DMS153 (cell line): Measurements from ENCODE around the gene XPO5.
"Not testable (repeated sequence)": the region's sequence is repeated elsewhere in the genome, so short reads cannot be mapped to it uniquely, and the experiment has no call there.

Experiments used
- DNase-seq: peaks from one replicate; lab custom pipeline; 2025; lab: John Stamatoyannopoulos, UW

Gene XPO5

DNA sequence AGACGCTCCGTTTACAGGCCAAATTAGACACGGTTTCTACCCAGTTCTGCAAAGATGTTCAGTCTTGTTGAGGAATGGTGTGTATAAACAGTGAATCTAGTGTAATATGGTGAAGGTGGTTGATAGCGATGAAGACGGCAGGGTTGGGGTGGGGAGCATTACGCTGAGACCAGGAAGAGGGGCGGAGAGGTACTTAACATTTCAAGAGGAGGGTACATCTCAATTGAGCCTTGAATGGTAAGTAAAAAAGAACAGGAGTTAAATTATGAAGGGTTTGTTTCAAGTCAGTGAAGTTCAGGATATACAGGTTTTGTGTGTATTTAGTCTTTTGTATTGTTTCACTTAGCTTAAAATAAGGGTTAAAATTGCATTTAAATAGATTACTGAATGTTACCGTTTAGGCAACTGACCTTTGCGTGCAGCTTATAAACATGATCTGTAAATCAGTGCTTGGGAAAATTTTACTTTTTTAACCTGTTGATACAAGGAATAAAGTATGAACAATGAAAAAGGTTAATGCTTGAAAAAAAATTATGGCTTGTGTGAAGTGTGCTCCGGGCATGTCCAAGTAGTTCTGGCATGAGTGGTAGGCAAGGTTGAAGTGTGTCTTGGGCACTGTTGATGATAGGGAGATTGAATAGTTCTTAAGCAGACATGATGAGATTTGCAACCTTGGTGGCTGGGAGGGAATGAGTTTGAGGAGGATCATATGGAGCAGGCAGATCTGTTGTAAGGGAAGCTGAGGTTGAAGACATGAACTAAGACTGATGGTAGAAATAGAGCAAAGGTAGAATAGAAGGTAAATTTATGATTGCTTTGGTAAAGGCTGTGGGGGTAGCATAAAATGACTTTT, 58.1 kb downstream of the XPO5 start:
- DNase-seq = no peak

DNA sequence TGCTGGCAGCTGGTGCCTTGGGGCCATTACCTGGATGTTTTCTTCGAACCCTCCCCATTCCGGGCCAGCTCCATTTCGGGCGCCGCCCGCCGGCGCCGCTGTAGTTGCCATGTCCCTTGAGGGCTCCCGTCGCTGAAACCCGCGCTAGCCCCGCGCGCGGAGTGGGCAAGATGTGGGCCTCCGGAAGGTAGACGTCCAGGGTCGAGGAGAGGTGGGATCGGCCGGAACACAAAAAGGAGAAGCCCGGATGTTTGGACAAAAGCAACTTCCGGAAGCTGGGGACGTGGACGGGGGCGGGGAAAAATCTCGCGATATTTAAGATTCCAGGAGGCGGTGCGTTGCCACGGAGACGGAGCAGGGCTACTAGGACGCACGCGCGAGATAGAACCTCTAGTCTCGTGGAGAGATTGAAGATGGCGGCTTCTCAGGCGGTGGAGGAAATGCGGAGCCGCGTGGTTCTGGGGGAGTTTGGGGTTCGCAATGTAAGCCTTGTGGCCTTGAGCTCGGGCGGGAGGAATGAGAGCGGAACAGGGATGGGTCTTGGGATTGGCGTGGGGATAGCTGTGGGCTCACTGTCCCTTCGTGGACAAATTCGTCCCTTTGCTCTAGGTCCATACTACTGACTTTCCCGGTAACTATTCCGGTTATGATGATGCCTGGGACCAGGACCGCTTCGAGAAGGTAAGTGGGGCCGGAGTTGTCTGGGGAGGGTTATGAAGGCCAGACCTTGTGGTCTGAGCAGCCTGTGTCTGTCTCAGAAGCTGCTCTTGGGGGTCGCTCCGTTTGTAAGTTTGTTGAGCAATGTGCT, 58.9 kb downstream of the XPO5 start, which contains the start of the genes POLR1C and YIPF3:
Gene POLR1C, plus strand, starts transcription at position 393 of the 808 bp plus-strand sequence. Its CDS starts 21 bp downstream, at position 414.
Gene YIPF3, minus strand, starts transcription at position 230 of the 808 bp plus-strand sequence. Its CDS starts 119 bp downstream, at position 111.
- peak; percentile 96 for DNase-seq

GRCh38 chr6:43516367-43516696, 59.5 kb downstream of the XPO5 start:
- no peak for DNase-seq

- no peak for DNase-seq
Measured at GRCh38 chr6:43515808-43516207, 60.0 kb downstream of the XPO5 start.

- DNase-seq = no peak
Measured at GRCh38 chr6:43511824-43512415, 63.9 kb downstream of the XPO5 start.

DNA sequence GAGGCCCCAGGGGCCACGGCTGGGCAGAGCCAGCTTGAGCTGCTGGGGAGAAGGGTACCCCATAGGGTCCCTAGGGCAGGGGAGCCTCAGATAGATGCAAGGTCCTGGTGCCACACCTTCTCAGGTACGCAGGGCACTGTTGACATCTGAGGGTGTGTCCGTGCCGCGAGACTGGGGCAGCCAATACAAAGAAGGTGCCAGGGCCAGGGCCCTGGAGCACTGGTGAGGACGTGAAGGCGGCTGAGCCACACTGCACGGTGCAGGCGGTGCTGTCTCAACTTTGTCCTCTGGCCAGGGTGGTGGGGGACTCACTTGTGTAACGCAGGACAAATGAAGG, 65.0 kb downstream of the XPO5 start:
- peak; percentile 59 for DNase-seq

- peak; percentile 78 for DNase-seq
Measured at GRCh38 chr6:43509984-43510826, 65.6 kb downstream of the XPO5 start, which contains the start of gene LRRC73. Gene LRRC73 (minus strand): TSS chr6:43510346. CDS start chr6:43509785, 561 bp downstream.

GRCh38 chr6:43509142-43509983, 66.5 kb downstream of the XPO5 start:
- no peak for DNase-seq

GRCh38 chr6:43508481-43509141, 67.2 kb downstream of the XPO5 start:
- DNase-seq = no peak

DNA sequence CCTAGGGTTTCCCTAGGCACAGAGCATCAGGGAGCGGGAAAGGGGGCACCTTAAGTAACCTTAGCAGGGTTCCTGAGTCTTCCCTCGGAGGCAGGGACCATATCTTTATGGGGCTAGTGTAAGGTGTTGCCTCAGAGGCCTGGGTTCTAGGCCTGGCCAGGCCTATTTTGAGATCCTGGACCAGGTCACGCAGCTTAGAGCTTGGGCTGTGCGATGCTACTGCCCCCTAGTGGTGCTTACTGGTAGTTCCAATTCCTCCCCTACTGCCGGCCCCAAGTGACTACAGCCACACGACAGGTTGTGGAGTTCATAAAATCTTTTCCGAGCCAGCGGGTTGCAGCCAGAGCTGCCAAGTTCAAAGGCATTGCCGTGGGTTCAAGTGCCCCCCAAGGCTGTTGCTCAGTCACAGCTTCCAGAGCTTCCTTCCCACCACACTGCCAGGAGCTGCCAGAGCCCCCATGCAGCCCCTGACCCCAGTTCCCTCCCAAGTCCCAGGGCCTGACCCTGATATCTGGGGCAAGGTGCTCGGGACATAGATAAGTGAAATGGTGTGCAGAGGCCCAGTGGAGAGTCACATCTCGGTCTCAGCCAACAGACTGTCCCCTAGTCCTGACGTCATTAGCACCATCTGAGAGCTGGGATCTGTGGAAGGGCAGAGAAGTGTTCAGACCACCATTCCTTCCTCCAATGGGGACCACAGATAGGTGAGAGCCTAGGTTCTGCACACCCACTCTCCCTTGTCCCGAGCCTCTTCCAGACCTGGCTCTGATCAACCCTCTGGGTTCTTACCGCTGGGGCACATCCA, 69.0 kb downstream of the XPO5 start:
- peak; percentile 57 for DNase-seq

DNA sequence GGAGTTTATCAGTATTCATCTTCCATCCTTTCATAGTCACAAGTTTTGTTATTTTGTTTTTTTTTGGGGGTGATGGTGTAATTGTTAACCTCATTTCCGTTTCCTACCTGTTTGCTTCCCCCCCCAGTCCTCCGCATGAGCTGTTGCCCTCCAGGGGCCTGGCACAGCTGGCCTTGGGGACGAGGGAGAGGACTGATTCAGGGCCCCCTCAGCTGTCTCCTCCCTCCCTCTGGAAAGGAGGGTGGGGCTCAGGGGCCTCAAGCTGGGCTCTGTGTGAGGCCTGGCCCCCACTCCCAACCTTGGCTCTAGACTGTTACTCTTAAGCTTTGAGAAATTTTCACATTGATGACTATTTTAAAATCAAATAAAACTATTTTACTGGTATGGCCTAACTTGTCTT, 69.7 kb downstream of the XPO5 start:
- DNase-seq = no peak

DNA sequence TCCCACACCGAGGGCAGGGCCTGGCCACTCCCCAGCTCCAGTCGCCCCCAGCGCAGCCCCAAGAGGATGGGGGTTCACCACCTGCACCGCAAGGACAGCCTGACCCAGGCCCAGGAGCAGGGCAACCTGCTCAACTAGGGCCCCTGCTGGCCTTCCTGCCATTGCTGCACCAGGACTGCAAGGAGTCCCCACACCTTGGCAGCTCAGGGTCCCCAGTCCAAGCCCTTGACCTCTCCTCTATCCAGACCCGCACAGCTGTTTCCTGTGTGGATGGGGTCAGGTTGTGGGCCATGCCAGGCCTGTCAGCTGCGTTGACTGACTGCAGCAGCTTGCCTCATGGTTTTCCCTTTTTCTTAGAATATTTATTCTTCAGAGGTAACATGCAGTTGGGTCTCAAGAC, 70.1 kb downstream of the XPO5 start:
- DNase-seq = no peak

- no peak for DNase-seq
Measured at GRCh38 chr6:43504756-43505593, 70.9 kb downstream of the XPO5 start.

DNA sequence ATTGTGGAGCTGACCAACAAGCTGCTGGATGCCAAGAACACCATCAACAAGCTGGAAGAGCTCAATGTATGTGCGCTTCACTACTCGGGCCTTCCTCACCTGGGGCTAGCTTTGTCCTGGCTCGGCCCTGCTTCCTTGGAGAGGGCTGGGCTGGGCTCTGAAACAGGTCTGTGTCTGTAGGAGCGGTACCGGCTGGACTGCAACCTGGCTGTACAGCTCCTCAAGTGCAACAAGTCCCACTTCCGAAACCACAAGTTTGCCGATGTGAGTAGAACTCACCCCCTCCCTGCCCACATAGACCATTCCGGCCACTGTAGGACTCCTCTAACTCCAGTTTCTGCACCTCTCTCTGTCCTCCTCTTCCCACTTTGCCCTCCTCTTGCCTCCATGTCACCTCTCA, 72.4 kb downstream of the XPO5 start:
- DNase-seq = no peak

GRCh38 chr6:43502666-43503065, 73.2 kb downstream of the XPO5 start:
- DNase-seq = no peak

GRCh38 chr6:43500921-43501320, 74.9 kb downstream of the XPO5 start:
- no peak for DNase-seq

DNA sequence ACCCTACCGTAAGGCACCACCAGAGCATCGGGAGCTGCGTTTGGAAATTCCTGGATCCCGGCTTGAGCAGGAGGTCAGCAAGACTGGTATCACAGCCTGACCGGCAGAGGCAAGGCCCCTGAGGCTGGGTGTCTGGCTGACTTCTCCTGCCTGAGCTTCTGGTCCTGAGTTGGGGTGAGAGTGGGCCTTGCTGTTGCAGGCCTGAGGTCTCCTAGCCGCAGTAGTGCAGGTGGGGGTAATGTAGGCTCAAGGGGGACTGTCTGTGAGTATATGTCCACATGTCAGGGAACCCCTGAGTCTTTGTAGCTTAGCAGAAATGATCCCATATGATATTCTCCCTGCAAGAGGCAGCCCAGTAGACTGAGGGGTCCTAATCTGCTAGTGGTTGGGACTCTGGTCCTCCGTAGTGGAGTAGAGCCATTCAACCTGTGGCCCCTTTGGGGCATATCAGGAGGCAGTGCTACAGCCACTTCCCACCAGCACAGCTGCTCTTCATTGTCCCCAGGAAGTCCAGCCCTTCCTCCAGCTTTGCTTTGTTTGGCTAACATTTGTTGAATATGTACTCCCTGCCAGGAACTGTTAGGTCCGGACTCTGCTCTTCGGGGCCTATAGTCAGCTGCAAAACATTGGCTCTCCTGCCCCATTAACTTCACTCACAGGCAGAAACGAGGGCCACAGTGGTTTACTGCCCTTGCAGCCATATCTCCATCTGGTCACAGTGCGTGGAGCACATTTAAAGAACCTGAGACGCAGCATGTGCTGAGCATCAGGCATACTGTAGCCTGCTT, 76.6 kb downstream of the XPO5 start:
- DNase-seq = no peak

GRCh38 chr6:43498291-43498690, 77.5 kb downstream of the XPO5 start:
- DNase-seq = not testable (repeated sequence)
